Measurements from ENCODE around the gene SIMC1. TPM values are rescaled to one million over a fixed set of nuclear protein-coding genes. Genes with fewer than 3 reads are reported as not detected.
A peak's percentile ranks its signal among the peaks of the same experiment; 100 is the strongest.

The SIMC1 gene
- total RNA-seq, 4 donors from 2014 or later: 17.8 to 28.3 (median 22.0) TPM

DNA sequence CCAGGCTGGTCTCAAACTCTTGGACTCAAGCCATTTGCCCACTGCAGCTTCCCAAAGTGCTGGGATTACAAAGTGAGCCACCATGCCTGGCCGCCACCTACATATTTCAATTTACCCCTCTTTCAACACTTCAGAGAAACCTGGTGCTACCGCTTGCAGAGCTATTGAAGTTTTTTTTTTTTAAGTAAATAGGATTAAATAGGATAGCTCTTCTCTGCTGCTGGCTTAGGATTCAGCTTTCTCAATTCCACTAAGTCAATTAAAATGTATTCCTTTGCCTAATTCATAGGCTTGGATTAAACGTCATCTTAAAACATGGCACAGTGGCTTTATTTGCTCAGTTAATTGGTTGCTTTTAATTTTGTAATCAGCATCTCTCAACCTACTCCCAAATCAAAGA lies 82.4 kb downstream of the SIMC1 start:
- no peaks in the 10 kb centered on the region for H3K9me3 ChIP-seq
- 94% methylated on average over 3 of the region's 3 CpGs for WGBS
- peaks cover 23 to 61% (median 41%) of the 10 kb centered on the region in 4 donors for H3K36me3 ChIP-seq
- H3K4me1 ChIP-seq: no peaks in the 10 kb centered on the region
- no peaks in the 10 kb centered on the region for H3K27me3 ChIP-seq
- TF ChIP-seq, protein P1, sequence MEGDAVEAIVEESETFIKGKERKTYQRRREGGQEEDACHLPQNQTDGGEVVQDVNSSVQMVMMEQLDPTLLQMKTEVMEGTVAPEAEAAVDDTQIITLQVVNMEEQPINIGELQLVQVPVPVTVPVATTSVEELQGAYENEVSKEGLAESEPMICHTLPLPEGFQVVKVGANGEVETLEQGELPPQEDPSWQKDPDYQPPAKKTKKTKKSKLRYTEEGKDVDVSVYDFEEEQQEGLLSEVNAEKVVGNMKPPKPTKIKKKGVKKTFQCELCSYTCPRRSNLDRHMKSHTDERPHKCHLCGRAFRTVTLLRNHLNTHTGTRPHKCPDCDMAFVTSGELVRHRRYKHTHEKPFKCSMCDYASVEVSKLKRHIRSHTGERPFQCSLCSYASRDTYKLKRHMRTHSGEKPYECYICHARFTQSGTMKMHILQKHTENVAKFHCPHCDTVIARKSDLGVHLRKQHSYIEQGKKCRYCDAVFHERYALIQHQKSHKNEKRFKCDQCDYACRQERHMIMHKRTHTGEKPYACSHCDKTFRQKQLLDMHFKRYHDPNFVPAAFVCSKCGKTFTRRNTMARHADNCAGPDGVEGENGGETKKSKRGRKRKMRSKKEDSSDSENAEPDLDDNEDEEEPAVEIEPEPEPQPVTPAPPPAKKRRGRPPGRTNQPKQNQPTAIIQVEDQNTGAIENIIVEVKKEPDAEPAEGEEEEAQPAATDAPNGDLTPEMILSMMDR (IDR thresholded peaks at IDR 0.05): no peak
- TF ChIP-seq EP300 (IDR thresholded peaks at IDR 0.05) (no peak), POLR2AphosphoS5 (IDR thresholded peaks at IDR 0.05) (no peak)
- no peak overlapping the region for H3K4me3 ChIP-seq
- intact Hi-C loops (cut with DNase I): no loop called here
- no peak for DNase-seq (ENCODE audit: extremely low spot score)
- no peak overlapping the region for H3K27ac ChIP-seq (replicated peaks in 1 of 4)

DNA sequence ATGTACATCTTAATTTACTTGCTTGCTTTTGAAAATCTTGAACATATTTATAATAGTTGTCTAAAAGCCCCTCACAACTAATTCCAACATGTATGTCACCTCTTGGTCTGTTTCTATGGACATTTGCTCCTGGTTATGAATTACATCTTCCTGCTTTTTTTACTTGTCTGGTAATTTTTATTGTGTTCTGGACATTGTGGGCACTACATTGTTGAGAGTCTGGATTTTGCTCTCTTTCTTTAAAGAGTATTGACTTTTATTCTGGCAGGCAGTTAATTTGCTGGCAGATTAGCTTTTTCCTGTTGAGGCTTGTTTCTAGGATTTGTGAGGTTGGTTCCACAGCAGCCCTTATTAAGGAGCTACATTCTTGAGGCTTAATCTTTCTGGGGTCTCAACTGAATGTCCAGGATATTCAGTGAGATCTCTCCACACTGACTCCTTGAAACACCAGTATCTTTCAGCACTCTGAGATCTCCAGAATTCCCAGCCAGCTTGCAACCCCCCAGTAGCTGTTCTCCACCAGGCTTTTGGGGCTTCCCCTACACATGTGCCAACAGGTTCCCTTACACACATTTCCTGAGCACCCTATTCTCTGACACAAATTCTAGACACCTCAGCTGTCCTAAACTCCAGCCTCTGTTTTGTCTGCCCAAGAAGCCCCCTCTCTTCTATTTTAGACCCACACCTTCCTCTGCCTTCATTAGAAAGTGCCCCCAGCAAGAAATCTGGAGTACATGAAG lies 96.0 kb downstream of the SIMC1 start:
- H3K27ac ChIP-seq (replicated peaks in 1 of 4): no peak overlapping the region
- H3K4me3 ChIP-seq: no peak overlapping the region
- intact Hi-C loops (cut with DNase I): no loop called here
- H3K9me3 ChIP-seq: no peaks in the 10 kb centered on the region
- H3K36me3 ChIP-seq: peaks cover 9 to 22% (median 16%) of the 10 kb centered on the region in 4 donors
- TF ChIP-seq POLR2A (IDR thresholded peaks at IDR 0.05; ENCODE audit: low read depth) (no peak), POLR2AphosphoS5 (IDR thresholded peaks at IDR 0.05) (no peak), EP300 (IDR thresholded peaks at IDR 0.05) (no peak)
- TF ChIP-seq, protein P1 (IDR thresholded peaks at IDR 0.05): no peak
- H3K27me3 ChIP-seq: no peaks in the 10 kb centered on the region
- no peak for DNase-seq (ENCODE audit: extremely low spot score)
- H3K4me1 ChIP-seq: peaks cover 0 to 7% (median 0%) of the 10 kb centered on the region in 4 donors

DNA sequence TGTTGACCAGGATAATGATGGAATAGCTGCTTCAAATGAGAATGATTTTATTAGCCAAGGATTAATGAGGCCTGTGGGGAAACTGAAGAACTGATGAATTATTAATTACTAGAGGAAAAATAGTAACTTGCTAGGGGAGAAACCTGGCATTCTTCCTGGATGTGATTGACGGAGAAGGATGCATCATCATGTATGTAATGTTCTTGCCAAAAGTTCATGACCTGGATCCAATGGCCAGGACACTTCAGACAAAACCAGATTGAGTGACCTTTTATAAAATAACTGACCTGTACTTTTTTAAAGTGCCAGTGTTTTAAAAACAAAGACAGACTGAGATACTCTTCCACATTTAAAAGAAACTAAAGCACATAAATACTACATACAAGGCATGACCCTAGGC lies 99.7 kb downstream of the SIMC1 start:
- H3K4me3 ChIP-seq: no peak overlapping the region
- H3K27me3 ChIP-seq: no peaks in the 10 kb centered on the region
- intact Hi-C loops (cut with DNase I): no loop called here
- DNase-seq (ENCODE audit: extremely low spot score): no peak
- WGBS: 54% methylated on average over 1 of the region's 1 CpG
- peaks cover 9 to 27% (median 16%) of the 10 kb centered on the region in 4 donors for H3K36me3 ChIP-seq
- H3K27ac ChIP-seq (replicated peaks in 1 of 4): peak overlapping the region in 1 of 4 donors; percentile 30
- TF ChIP-seq POLR2AphosphoS5 (IDR thresholded peaks at IDR 0.05): no peak
- TF ChIP-seq, protein P1 (IDR thresholded peaks at IDR 0.05): no peak
- no peak for TF ChIP-seq EP300 (IDR thresholded peaks at IDR 0.05)
- no peak for TF ChIP-seq POLR2A (IDR thresholded peaks at IDR 0.05; ENCODE audit: low read depth)
- no peaks in the 10 kb centered on the region for H3K9me3 ChIP-seq
- peaks cover 0 to 12% (median 4%) of the 10 kb centered on the region in 4 donors for H3K4me1 ChIP-seq

DNA sequence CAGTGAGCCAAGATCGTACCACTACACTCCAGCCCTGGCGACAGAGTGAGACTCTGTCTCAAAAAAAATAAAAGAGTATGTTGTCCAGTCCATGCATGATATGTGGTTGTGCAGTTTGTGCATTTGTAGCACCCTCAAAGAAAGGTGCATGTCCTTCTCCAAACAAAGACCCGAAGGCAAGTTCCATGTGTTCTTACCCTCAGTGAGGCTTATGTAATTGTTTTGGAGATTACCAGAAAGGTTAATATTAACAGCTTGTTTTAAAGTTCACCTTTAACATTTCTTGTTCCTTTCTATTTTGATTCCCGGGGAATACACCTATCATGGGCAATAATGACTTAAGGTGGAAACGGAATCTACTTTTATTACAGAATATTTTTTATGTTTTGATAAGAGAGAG lies 101.1 kb downstream of the SIMC1 start:
- Histone ChIP-seq H3K27ac (replicated peaks in 1 of 4) (no peak overlapping the region), H3K9me3 (no peaks in the 10 kb centered on the region), H3K4me1 (peaks cover 0 to 23% (median 11%) of the 10 kb centered on the region in 4 donors), H3K36me3 (peaks cover 9 to 26% (median 16%) of the 10 kb centered on the region in 4 donors), H3K27me3 (no peaks in the 10 kb centered on the region), H3K4me3 (no peak overlapping the region)
- intact Hi-C loops (cut with DNase I): no loop called here
- TF ChIP-seq, protein P1 (IDR thresholded peaks at IDR 0.05): no peak
- no peak for TF ChIP-seq POLR2A (IDR thresholded peaks at IDR 0.05; ENCODE audit: low read depth)
- TF ChIP-seq EP300 (IDR thresholded peaks at IDR 0.05): no peak
- TF ChIP-seq POLR2AphosphoS5 (IDR thresholded peaks at IDR 0.05): no peak
- DNase-seq (ENCODE audit: extremely low spot score): no peak
- 93% methylated on average over 5 of the region's 5 CpGs for WGBS

All from esophagus muscularis mucosa (tissue), 4 donors.